H1 (cell line): ENCODE data around the gene CHPF. TPM values are rescaled to one million over a fixed set of nuclear protein-coding genes. Genes with fewer than 3 reads are reported as not detected.
A peak's percentile ranks its signal among the peaks of the same experiment; 100 is the strongest.

Experiments
- CTCF ChIA-PET: fragments of 300-600 bp; sonication (Branson Sonifier 250); formaldehyde crosslinking; loops from one replicate; lab custom pipeline; 2021; ENCODE audit not compliant: partially characterized antibody; lab: Charles Lee
- POLR2A ChIA-PET: fragments of 300-600 bp; sonication (Branson Sonifier 250); formaldehyde crosslinking; loops from one replicate; lab custom pipeline; 2021; ENCODE audit warnings: inconsistent platforms; ENCODE audit not compliant: partially characterized antibody; lab: Charles Lee
- DNase-seq, 2 experiments: peaks; one replicate each; pipeline versions ENCODE4 v3.0.0 to v3.0.0-alpha.2; 2010 to 2022; ENCODE audit warnings: low spot score in 2 of 2, low read depth in 1 of 2, mixed read lengths in 1 of 2
- FAIRE-seq: peaks from 2 replicates; lab custom pipeline; 2011; peaks lifted over from hg19 to GRCh38; lab: Jason Lieb, UNC
- H2AFZ ChIP-seq: 2 replicates; pipeline ENCODE4 v1.8.1; 2012; ENCODE audit warnings: low read length, inconsistent platforms
- H2AK5ac ChIP-seq: 2 replicates; pipeline ENCODE4 v1.6.1; 2013; ENCODE audit warnings: low read depth, low read length
- H2BK120ac ChIP-seq: replicated peaks from 2 replicates; pipeline ENCODE3; 2013; ENCODE audit warnings: low read depth, low read length, inconsistent platforms
- H2BK12ac ChIP-seq: 2 replicates; pipeline ENCODE4 v1.6.1; 2013; ENCODE audit warnings: low read depth, low read length
- H2BK15ac ChIP-seq: 2 replicates; pipeline ENCODE4 v1.6.1; 2013; ENCODE audit warnings: low read length
- H2BK20ac ChIP-seq: 2 replicates; pipeline ENCODE4 v1.6.1; 2013; ENCODE audit warnings: low read length
- H2BK5ac ChIP-seq: 2 replicates; pipeline ENCODE4 v1.6.1; 2013; ENCODE audit warnings: low read depth, low read length
- H3K14ac ChIP-seq: 2 replicates; pipeline ENCODE4 v1.6.1; 2013; ENCODE audit warnings: inconsistent platforms; ENCODE audit not compliant: insufficient read length
- H3K18ac ChIP-seq: 2 replicates; pipeline ENCODE4 v1.6.1; 2013; ENCODE audit warnings: low read length; ENCODE audit errors: extremely low read depth
- H3K23ac ChIP-seq: 2 replicates; pipeline ENCODE4 v1.6.1; 2013; ENCODE audit warnings: inconsistent platforms; ENCODE audit not compliant: insufficient read length
- H3K23me2 ChIP-seq: 2 replicates; pipeline ENCODE4 v1.6.1; 2013; ENCODE audit warnings: low read depth, low read length
- H3K27ac ChIP-seq: 2 replicates; pipeline ENCODE4 v1.6.1; 2011; ENCODE audit warnings: low read depth, low read length, inconsistent platforms
- H3K27me3 ChIP-seq, 4 experiments: replicated peaks in 1 of 4; 1 replicate in 1 of 4; 2 replicates in 3 of 4; pipeline versions ENCODE4 v1.6.1 to v1.8.1; 2011 to 2013; ENCODE audit warnings: low read length in 3 of 4, mild to moderate bottlenecking in 3 of 4, inconsistent platforms in 2 of 4, mixed read lengths in 2 of 4, moderate library complexity in 1 of 4; ENCODE audit not compliant: control insufficient read depth in 3 of 4, insufficient read depth in 3 of 4; ENCODE audit errors: extremely low read depth in 1 of 4
- H3K36me3 ChIP-seq, 4 experiments: 2 replicates each; pipeline versions ENCODE4 v1.6.1 to v1.8.1; 2011 to 2013; ENCODE audit warnings: mild to moderate bottlenecking in 4 of 4, low read length in 3 of 4, moderate library complexity in 2 of 4, control low read depth in 1 of 4, inconsistent platforms in 1 of 4; ENCODE audit not compliant: insufficient read depth in 4 of 4, control insufficient read depth in 2 of 4
- H3K4ac ChIP-seq: replicated peaks from 2 replicates; pipeline ENCODE3; 2013; ENCODE audit warnings: low read length, low read depth, mixed read lengths, inconsistent platforms; ENCODE audit not compliant: insufficient read length
- H3K4me1 ChIP-seq, 4 experiments: replicated peaks in 1 of 4; 1 replicate in 1 of 4; 2 replicates in 3 of 4; pipeline versions ENCODE4 v1.6.1 to v1.8.1; 2011 to 2013; ENCODE audit warnings: low read length in 3 of 4, inconsistent platforms in 2 of 4, mixed read lengths in 1 of 4; ENCODE audit not compliant: insufficient read depth in 4 of 4, control insufficient read depth in 3 of 4
- H3K4me2 ChIP-seq, 2 experiments: 2 replicates each; pipeline versions ENCODE4 v1.6.1 to v1.8.1; 2011 to 2013; ENCODE audit warnings: low read depth in 2 of 2, low read length in 2 of 2, control low read depth in 1 of 2, inconsistent platforms in 1 of 2, mild to moderate bottlenecking in 1 of 2; ENCODE audit not compliant: insufficient read depth in 1 of 2
- H3K4me3 ChIP-seq, 4 experiments: fragments of 200-600, 300-600 bp in 1 of 4; sonication (generic), shearing (Covaris generic), sonication (Bioruptor Twin) in 1 of 4; 2 replicates each; pipeline versions ENCODE4 v1.5.1 to v1.8.1; 2011 to 2016; ENCODE audit warnings: low read length in 4 of 4, low read depth in 3 of 4, control low read depth in 2 of 4, inconsistent platforms in 2 of 4, mild to moderate bottlenecking in 2 of 4, mixed read lengths in 1 of 4, moderate library complexity in 1 of 4; ENCODE audit not compliant: insufficient read depth in 2 of 4; ENCODE audit errors: extremely low read depth in 1 of 4
- H3K56ac ChIP-seq: replicated peaks from 2 replicates; pipeline ENCODE3; 2013; ENCODE audit warnings: low read depth, mild to moderate bottlenecking, mixed read lengths, low read length, inconsistent platforms; ENCODE audit not compliant: insufficient read length
- H3K79me1 ChIP-seq: 2 replicates; pipeline ENCODE4 v1.6.1; 2013; ENCODE audit warnings: low read depth, low read length, control low read depth
- H3K79me2 ChIP-seq, 2 experiments: 2 replicates each; pipeline versions ENCODE4 v1.6.1 to v1.8.1; 2012 to 2013; ENCODE audit warnings: low read length in 2 of 2, mild to moderate bottlenecking in 2 of 2, inconsistent platforms in 1 of 2; ENCODE audit not compliant: insufficient read depth in 2 of 2, control insufficient read depth in 1 of 2
- H3K9ac ChIP-seq, 4 experiments: replicated peaks in 1 of 4; 1 replicate in 1 of 4; 2 replicates in 3 of 4; pipeline versions ENCODE4 v1.6.1 to v1.8.1; 2011 to 2013; ENCODE audit warnings: low read depth in 3 of 4, low read length in 3 of 4, control low read depth in 2 of 4, mild to moderate bottlenecking in 2 of 4, moderate library complexity in 2 of 4, inconsistent platforms in 1 of 4; ENCODE audit errors: extremely low read depth in 1 of 4
- H3K9me3 ChIP-seq, 2 experiments: 2 replicates each; pipeline versions ENCODE4 v1.6.1 to v1.8.1; 2012 to 2013; ENCODE audit warnings: mild to moderate bottlenecking in 2 of 2, moderate library complexity in 2 of 2, control low read depth in 1 of 2, inconsistent platforms in 1 of 2, low read depth in 1 of 2, low read length in 1 of 2, mixed read lengths in 1 of 2; ENCODE audit not compliant: insufficient read depth in 2 of 2
- H4K20me1 ChIP-seq, 2 experiments: replicated peaks in 1 of 2; 2 replicates each; pipeline versions ENCODE3 to v1.8.1; 2011 to 2013; ENCODE audit warnings: inconsistent platforms in 2 of 2, low read length in 2 of 2, mild to moderate bottlenecking in 1 of 2; ENCODE audit not compliant: insufficient read depth in 2 of 2, control insufficient read depth in 1 of 2
- H4K5ac ChIP-seq: 2 replicates; pipeline ENCODE4 v1.6.1; 2013; ENCODE audit warnings: low read length, low read depth, mixed read lengths, inconsistent platforms; ENCODE audit not compliant: insufficient read length
- H4K8ac ChIP-seq: 2 replicates; pipeline ENCODE4 v1.8.0; 2013; ENCODE audit warnings: mild to moderate bottlenecking, moderate library complexity, low read length, inconsistent platforms; ENCODE audit not compliant: insufficient read depth; ENCODE audit errors: extremely low read depth
- H4K91ac ChIP-seq: replicated peaks from 2 replicates; pipeline ENCODE3; 2013; ENCODE audit warnings: low read length, mixed read lengths, inconsistent platforms; ENCODE audit not compliant: insufficient read length
- CBX8 ChIP-seq: fragments of 300-800, 300-1000 bp; sonication (generic); IDR thresholded peaks from 2 replicates; pipeline ENCODE4 v1.7.1; 2016; ENCODE audit warnings: low read depth, low read length, borderline replicate concordance
- CREB1 ChIP-seq: IDR thresholded peaks from 2 replicates; pipeline ENCODE4 v1.6.1; 2012; ENCODE audit warnings: inconsistent platforms
- TCF12 ChIP-seq: IDR thresholded peaks from 2 replicates; pipeline ENCODE4 v1.6.1; 2011; ENCODE audit warnings: low read depth, mild to moderate bottlenecking, low read length
- WGBS, 2 experiments: shearing (Covaris generic) in 1 of 2; methylation state at CpG; one replicate each; pipeline versions ENCODE4 v1.1.6 to v1.1.7; 2013 to 2015; ENCODE audit warnings: low lambda C conversion rate in 2 of 2, mixed read lengths in 2 of 2, inconsistent platforms in 1 of 2, low coverage in 1 of 2, missing lambda C conversion rate in 1 of 2; ENCODE audit not compliant: insufficient replicate concordance in 2 of 2, insufficient coverage in 1 of 2, insufficient read length in 1 of 2; ENCODE audit errors: extremely low coverage in 1 of 2, missing lambda C conversion rate in 1 of 2; 5-methylcytosine and 5-hydroxymethylcytosine counted together
- polyA plus RNA-seq, 7 experiments: library from polyadenylated mRNA; depleted of rRNA in 3 of 7; stranded (reverse) in 5 of 7; unstranded in 2 of 7; fragments of >200 nt in 5 of 7; fragments of 200-250 nt in 2 of 7; gene quantifications; 1 replicate in 5 of 7; 2 replicates in 1 of 7; 4 replicates in 1 of 7; pipeline versions ENCODE4 v1.2.1 to v1.2.3, GENCODE V29; 2011 to 2013; ENCODE audit warnings: missing spikeins in 2 of 7, mixed read lengths in 2 of 7
- total RNA-seq: library from RNA; stranded (reverse); fragmentation: NEBNext Ultra II Directional; extraction: Animal tissue kit (Norgen Biotek cat#: 25700); gene quantifications from 2 replicates; pipeline ENCODE4 v1.2.1, GENCODE V29; 2021

The CHPF gene
- total and polyA plus RNA-seq, 2 of the 8 experiments (the other 6 are each of a cell fraction or from before 2014, with no cell fraction given), result 62.9 to 67.3 TPM

DNA sequence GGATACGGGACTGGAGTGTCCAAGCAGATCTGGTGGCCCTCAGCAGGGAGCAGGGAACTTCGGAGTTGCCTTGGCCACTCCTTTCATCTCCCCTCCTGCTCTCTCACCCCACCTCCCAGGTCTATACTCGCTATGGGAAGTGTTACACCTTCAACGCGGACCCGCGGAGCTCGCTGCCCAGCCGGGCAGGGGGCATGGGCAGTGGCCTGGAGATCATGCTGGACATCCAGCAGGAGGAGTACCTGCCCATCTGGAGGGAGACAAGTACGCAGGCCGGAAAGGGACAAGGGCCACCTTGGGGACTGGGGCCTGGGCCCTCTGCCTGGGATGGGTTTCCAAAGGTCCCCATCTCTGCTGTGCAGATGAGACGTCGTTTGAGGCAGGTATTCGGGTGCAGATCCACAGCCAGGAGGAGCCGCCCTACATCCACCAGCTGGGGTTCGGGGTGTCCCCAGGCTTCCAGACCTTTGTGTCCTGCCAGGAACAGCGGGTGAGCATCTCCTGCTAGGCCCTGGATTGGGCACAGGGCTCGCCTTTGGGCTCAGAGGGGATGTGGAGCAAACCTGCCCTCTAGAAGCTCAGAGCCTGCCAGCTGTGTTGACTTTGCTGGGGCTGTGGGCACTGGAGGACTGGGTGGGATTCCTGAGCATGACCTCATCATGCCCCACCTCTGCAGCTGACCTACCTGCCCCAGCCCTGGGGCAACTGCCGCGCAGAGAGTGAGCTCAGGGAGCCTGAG, 11.8 kb downstream of the CHPF start:
- no peak overlapping the region for H2AFZ ChIP-seq
- no peak overlapping the region for H2BK5ac ChIP-seq
- H2AK5ac ChIP-seq, result no peak overlapping the region
- ChIA-PET CTCF (interaction anchor here (0.7 to 113.1 kb wide), 12 partner anchors 2 to 143 kb away, joined by 3 to 7248 read pairs (median 6); partner anchors contain the start of genes ASIC4, DES, GMPPA and SPEG), POLR2A (interaction anchor here (0.6 to 2.5 kb wide), 6 partner anchors 10 to 1124 kb away, joined by 3 to 16 read pairs (median 4); a partner anchor contains a TSS)
- H3K4me3 ChIP-seq, result no peak overlapping the region
- no peak overlapping the region for H4K5ac ChIP-seq
- H3K4ac ChIP-seq, result no peak overlapping the region
- H3K36me3 ChIP-seq, result no peaks in the 10 kb centered on the region
- H3K23ac ChIP-seq, result no peak overlapping the region
- H4K8ac ChIP-seq, result peak overlapping the region; percentile 83
- no peak overlapping the region for H3K9ac ChIP-seq
- H2BK15ac ChIP-seq, result no peak overlapping the region; the same call in 1 of the 2 replicates
- H4K91ac ChIP-seq, result no peak overlapping the region
- no peak for DNase-seq
- H2BK12ac ChIP-seq, result no peak overlapping the region
- H3K18ac ChIP-seq, result no peak overlapping the region
- no peak overlapping the region for H3K27ac ChIP-seq
- no peak for FAIRE-seq
- H3K79me1 ChIP-seq, result no peaks in the 10 kb centered on the region
- peaks cover 3% of the 10 kb centered on the region; the same call in 1 of the 2 replicates for H3K23me2 ChIP-seq
- WGBS, 2 experiments, result 82% methylated on average over 19 of the region's 20 CpGs; no CpG with 5 or more reads in 1 of the 2 experiments
- H3K4me1 ChIP-seq, result peaks cover 0 to 8% (median 3%) of the 10 kb centered on the region in 4 experiments; a peak in 4 of 7 replicates
- H3K9me3 ChIP-seq, result no peaks in the 10 kb centered on the region
- H4K20me1 ChIP-seq, result no peaks in the 10 kb centered on the region
- no peak overlapping the region for H2BK20ac ChIP-seq
- no peaks in the 10 kb centered on the region for H3K79me2 ChIP-seq
- H3K4me2 ChIP-seq, result no peak overlapping the region
- no peak overlapping the region for H3K56ac ChIP-seq
- no peak overlapping the region for H3K14ac ChIP-seq
- peaks cover 0 to 24% (median 10%) of the 10 kb centered on the region in 4 experiments; a peak in 6 of 7 replicates for H3K27me3 ChIP-seq
- H2BK120ac ChIP-seq, result no peak overlapping the region
- TF ChIP-seq CREB1, result no peak
- TF ChIP-seq CBX8, result no peak
- TF ChIP-seq TCF12, result no peak
